Measurements from ENCODE around the gene SSR2. TPM values are rescaled to one million over a fixed set of nuclear protein-coding genes. Genes with fewer than 3 reads are reported as not detected.

SSR2 gene
- total RNA-seq, 2 donors from 2014 or later: 240 to 299 TPM

GRCh38 chr1:155978325-155978972, 42.3 kb downstream of the SSR2 start, which contains the start of gene ARHGEF2:
ARHGEF2 (minus strand) TSS chr1:155978547; CDS start chr1:155978427, 120 bp downstream.
- DNase-seq (ENCODE audit: low spot score) (peak; percentile 89), ATAC-seq (peak; percentile 84 to 87)
- peak within 1 kb of the TSS; percentile 87 to 92 for H3K27ac Mint-ChIP-seq
- H3K27me3 Mint-ChIP-seq: no peaks in the 10 kb centered on the region
- peaks cover 5% of the 10 kb centered on the region for H3K36me3 Mint-ChIP-seq
- no peaks in the 10 kb centered on the region for H3K9me3 Mint-ChIP-seq
- peak within 1 kb of the TSS; percentile 92 for H3K4me3 Mint-ChIP-seq
- H3K4me1 Mint-ChIP-seq (ENCODE audit: low read depth in 2 of 2): peaks cover 70 to 74% of the 10 kb centered on the region in 2 donors

- Mint-ChIP-seq H3K27ac (peak overlapping the region; percentile 87 to 92), H3K4me1 (ENCODE audit: low read depth in 2 of 2) (peaks cover 74% of the 10 kb centered on the region in 2 donors), H3K27me3 (no peaks in the 10 kb centered on the region), H3K36me3 (peaks cover 11% of the 10 kb centered on the region), H3K4me3 (peak overlapping the region; percentile 92), H3K9me3 (no peaks in the 10 kb centered on the region)
- peak; percentile 81 for DNase-seq (ENCODE audit: low spot score)
- peak; percentile 48 to 75 for ATAC-seq
Observed at GRCh38 chr1:155977690-155978324, 42.9 kb downstream of the SSR2 start.

- Mint-ChIP-seq H3K4me1 (ENCODE audit: low read depth in 2 of 2) (peaks cover 76 to 81% of the 10 kb centered on the region in 2 donors), H3K36me3 (peaks cover 12% of the 10 kb centered on the region), H3K27ac (peak overlapping the region; percentile 87 to 92), H3K9me3 (no peaks in the 10 kb centered on the region), H3K27me3 (no peaks in the 10 kb centered on the region), H3K4me3 (peak overlapping the region; percentile 92)
- DNase-seq (ENCODE audit: low spot score) (no peak), ATAC-seq (no peak)
Observed at GRCh38 chr1:155976913-155977689, 43.6 kb downstream of the SSR2 start.

- peak; percentile 24 to 30 for ATAC-seq
- Mint-ChIP-seq H3K27me3 (no peaks in the 10 kb centered on the region), H3K4me1 (ENCODE audit: low read depth in 2 of 2) (peaks cover 76 to 80% of the 10 kb centered on the region in 2 donors), H3K9me3 (no peaks in the 10 kb centered on the region), H3K36me3 (peaks cover 12% of the 10 kb centered on the region), H3K4me3 (peak overlapping the region; percentile 92), H3K27ac (peak overlapping the region; percentile 87 to 92)
- DNase-seq (ENCODE audit: low spot score): peak; percentile 83
Observed at GRCh38 chr1:155976062-155976912, 44.5 kb downstream of the SSR2 start.

- no peaks in the 10 kb centered on the region for H3K9me3 Mint-ChIP-seq
- ATAC-seq: no peak
- peak overlapping the region; percentile 92 for H3K4me3 Mint-ChIP-seq
- peak overlapping the region; percentile 87 to 92 for H3K27ac Mint-ChIP-seq
- peaks cover 12% of the 10 kb centered on the region for H3K36me3 Mint-ChIP-seq
- H3K4me1 Mint-ChIP-seq (ENCODE audit: low read depth in 2 of 2): peaks cover 76 to 80% of the 10 kb centered on the region in 2 donors
- H3K27me3 Mint-ChIP-seq: no peaks in the 10 kb centered on the region
- no peak for DNase-seq (ENCODE audit: low spot score)
Observed at GRCh38 chr1:155975375-155976061, 45.2 kb downstream of the SSR2 start.

- no peaks in the 10 kb centered on the region for H3K27me3 Mint-ChIP-seq
- ATAC-seq (no peak), DNase-seq (ENCODE audit: low spot score) (no peak)
- peak overlapping the region; percentile 92 for H3K4me3 Mint-ChIP-seq
- peaks cover 76 to 80% of the 10 kb centered on the region in 2 donors for H3K4me1 Mint-ChIP-seq (ENCODE audit: low read depth in 2 of 2)
- peak overlapping the region; percentile 87 to 92 for H3K27ac Mint-ChIP-seq
- H3K36me3 Mint-ChIP-seq: peaks cover 17% of the 10 kb centered on the region
- no peaks in the 10 kb centered on the region for H3K9me3 Mint-ChIP-seq
Observed at GRCh38 chr1:155974208-155975115, 46.3 kb downstream of the SSR2 start.

- ATAC-seq (no peak), DNase-seq (ENCODE audit: low spot score) (no peak)
- Mint-ChIP-seq H3K4me3 (peak overlapping the region; percentile 92), H3K36me3 (peaks cover 17% of the 10 kb centered on the region), H3K27ac (peak overlapping the region; percentile 95 to 96), H3K4me1 (ENCODE audit: low read depth in 2 of 2) (peaks cover 77 to 84% of the 10 kb centered on the region in 2 donors), H3K9me3 (no peaks in the 10 kb centered on the region), H3K27me3 (no peaks in the 10 kb centered on the region)
Observed at GRCh38 chr1:155973723-155974122, 47.0 kb downstream of the SSR2 start.

- peak overlapping the region; percentile 67 for H3K4me3 Mint-ChIP-seq
- no peak for ATAC-seq
- peaks cover 12% of the 10 kb centered on the region for H3K36me3 Mint-ChIP-seq
Observed at GRCh38 chr1:155971910-155972809, 48.6 kb downstream of the SSR2 start.

GRCh38 chr1:155970531-155971167, 50.1 kb downstream of the SSR2 start:
- Mint-ChIP-seq H3K27ac (peak overlapping the region; percentile 95 to 96), H3K9me3 (no peaks in the 10 kb centered on the region), H3K4me1 (ENCODE audit: low read depth in 2 of 2) (peaks cover 85 to 86% of the 10 kb centered on the region in 2 donors), H3K4me3 (peak overlapping the region; percentile 68), H3K36me3 (peaks cover 11% of the 10 kb centered on the region), H3K27me3 (no peaks in the 10 kb centered on the region)
- DNase-seq (ENCODE audit: low spot score) (peak; percentile 71), ATAC-seq (peak; percentile 81 to 89)

More at GRCh38 chr1:155971910-155972809, 48.6 kb downstream of the SSR2 start:
- Mint-ChIP-seq H3K4me1 (ENCODE audit: low read depth in 2 of 2) (peaks cover 88 to 96% of the 10 kb centered on the region in 2 donors), H3K27me3 (no peaks in the 10 kb centered on the region), H3K27ac (peak overlapping the region; percentile 95 to 96), H3K9me3 (no peaks in the 10 kb centered on the region)
- no peak for DNase-seq (ENCODE audit: low spot score)

- H3K27me3 Mint-ChIP-seq: no peaks in the 10 kb centered on the region
- peaks cover 72 to 75% of the 10 kb centered on the region in 2 donors for H3K4me1 Mint-ChIP-seq (ENCODE audit: low read depth in 2 of 2)
- ATAC-seq (no peak), DNase-seq (ENCODE audit: low spot score) (no peak)
- H3K27ac Mint-ChIP-seq: peak overlapping the region; percentile 95 to 96
- H3K36me3 Mint-ChIP-seq: peaks cover 11% of the 10 kb centered on the region
- H3K4me3 Mint-ChIP-seq: peak overlapping the region; percentile 68
- no peaks in the 10 kb centered on the region for H3K9me3 Mint-ChIP-seq
Observed at GRCh38 chr1:155969377-155969791, 51.4 kb downstream of the SSR2 start.

GRCh38 chr1:155968670-155969069, 52.1 kb downstream of the SSR2 start:
- ATAC-seq (no peak), DNase-seq (ENCODE audit: low spot score) (no peak)
- peak overlapping the region; percentile 95 to 96 for H3K27ac Mint-ChIP-seq
- H3K36me3 Mint-ChIP-seq: peaks cover 11% of the 10 kb centered on the region
- peaks cover 67 to 73% of the 10 kb centered on the region in 2 donors for H3K4me1 Mint-ChIP-seq (ENCODE audit: low read depth in 2 of 2)
- no peaks in the 10 kb centered on the region for H3K9me3 Mint-ChIP-seq
- H3K27me3 Mint-ChIP-seq: no peaks in the 10 kb centered on the region
- H3K4me3 Mint-ChIP-seq: peak overlapping the region; percentile 73
